Brain microvascular endothelial cell (primary cell): ENCODE data around the gene LTBP1.
"Not testable (repeated sequence)": the region's sequence is repeated elsewhere in the genome, so short reads cannot be mapped to it uniquely, and the experiment has no call there.

ENCODE experiments used
- DNase-seq: peaks from one replicate; pipeline ENCODE4 v3.0.0-alpha.2; 2020
- H3K27ac ChIP-seq: fragments of 250-450 bp; sonication (Bioruptor Pico); 2 replicates; pipeline ENCODE4 v1.5.1; 2020; ENCODE audit warnings: mild to moderate bottlenecking, moderate library complexity
- H3K27me3 ChIP-seq: fragments of 250-450 bp; sonication (Bioruptor Pico); replicated peaks from 2 replicates; pipeline ENCODE4 v1.5.1; 2020; ENCODE audit warnings: mild to moderate bottlenecking
- H3K36me3 ChIP-seq: fragments of 250-450 bp; sonication (Bioruptor Pico); replicated peaks from 2 replicates; pipeline ENCODE4 v1.5.1; 2020; ENCODE audit warnings: mild to moderate bottlenecking
- H3K4me3 ChIP-seq: 2 replicates; pipeline ENCODE4 v1.5.1; 2011; ENCODE audit warnings: low read depth, mild to moderate bottlenecking, control low read depth, low read length, moderate library complexity
- in situ Hi-C: cut with HindIII; loops from 2 replicates; pipeline ENCODE4 v1.10.0; 2017; ENCODE audit warnings: low sequenced_read_pairs, low pct_ligation_motif_present
- TF ChIP-seq, protein P1 (sequence below): IDR thresholded peaks from 2 replicates; pipeline ENCODE4 v1.5.1; 2011; ENCODE audit warnings: low read depth, mild to moderate bottlenecking, moderate library complexity, low read length, control low read depth, inconsistent platforms; ENCODE audit errors: missing control alignments

Gene LTBP1

DNA sequence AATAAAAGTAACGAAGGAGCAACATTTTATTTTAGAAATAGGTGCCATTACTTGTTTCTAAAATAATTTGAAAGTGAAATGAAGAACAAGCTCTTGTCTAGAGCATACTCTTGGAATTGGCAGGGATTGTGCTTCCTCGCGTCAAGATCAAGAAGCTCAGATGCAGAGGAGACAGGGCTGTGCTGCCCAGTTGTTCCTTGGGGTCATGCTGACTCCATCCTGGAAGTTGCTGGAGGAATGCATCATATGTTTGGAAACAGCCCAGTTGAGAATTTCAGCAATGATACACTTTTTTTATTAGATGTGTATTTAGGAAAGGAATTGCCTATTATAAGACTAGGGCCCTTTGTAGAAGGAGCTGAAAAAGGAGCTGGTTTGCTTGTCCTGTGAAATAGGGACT, 17.2 kb downstream of the LTBP1 start:
- H3K27ac ChIP-seq = no peak overlapping the region
- TF ChIP-seq, protein P1, sequence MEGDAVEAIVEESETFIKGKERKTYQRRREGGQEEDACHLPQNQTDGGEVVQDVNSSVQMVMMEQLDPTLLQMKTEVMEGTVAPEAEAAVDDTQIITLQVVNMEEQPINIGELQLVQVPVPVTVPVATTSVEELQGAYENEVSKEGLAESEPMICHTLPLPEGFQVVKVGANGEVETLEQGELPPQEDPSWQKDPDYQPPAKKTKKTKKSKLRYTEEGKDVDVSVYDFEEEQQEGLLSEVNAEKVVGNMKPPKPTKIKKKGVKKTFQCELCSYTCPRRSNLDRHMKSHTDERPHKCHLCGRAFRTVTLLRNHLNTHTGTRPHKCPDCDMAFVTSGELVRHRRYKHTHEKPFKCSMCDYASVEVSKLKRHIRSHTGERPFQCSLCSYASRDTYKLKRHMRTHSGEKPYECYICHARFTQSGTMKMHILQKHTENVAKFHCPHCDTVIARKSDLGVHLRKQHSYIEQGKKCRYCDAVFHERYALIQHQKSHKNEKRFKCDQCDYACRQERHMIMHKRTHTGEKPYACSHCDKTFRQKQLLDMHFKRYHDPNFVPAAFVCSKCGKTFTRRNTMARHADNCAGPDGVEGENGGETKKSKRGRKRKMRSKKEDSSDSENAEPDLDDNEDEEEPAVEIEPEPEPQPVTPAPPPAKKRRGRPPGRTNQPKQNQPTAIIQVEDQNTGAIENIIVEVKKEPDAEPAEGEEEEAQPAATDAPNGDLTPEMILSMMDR = no peak
- DNase-seq = peak; percentile 28
- H3K4me3 ChIP-seq = no peak overlapping the region
- H3K27me3 ChIP-seq = no peaks in the 10 kb centered on the region
- in situ Hi-C loops = no loop called here
- no peaks in the 10 kb centered on the region for H3K36me3 ChIP-seq

DNA sequence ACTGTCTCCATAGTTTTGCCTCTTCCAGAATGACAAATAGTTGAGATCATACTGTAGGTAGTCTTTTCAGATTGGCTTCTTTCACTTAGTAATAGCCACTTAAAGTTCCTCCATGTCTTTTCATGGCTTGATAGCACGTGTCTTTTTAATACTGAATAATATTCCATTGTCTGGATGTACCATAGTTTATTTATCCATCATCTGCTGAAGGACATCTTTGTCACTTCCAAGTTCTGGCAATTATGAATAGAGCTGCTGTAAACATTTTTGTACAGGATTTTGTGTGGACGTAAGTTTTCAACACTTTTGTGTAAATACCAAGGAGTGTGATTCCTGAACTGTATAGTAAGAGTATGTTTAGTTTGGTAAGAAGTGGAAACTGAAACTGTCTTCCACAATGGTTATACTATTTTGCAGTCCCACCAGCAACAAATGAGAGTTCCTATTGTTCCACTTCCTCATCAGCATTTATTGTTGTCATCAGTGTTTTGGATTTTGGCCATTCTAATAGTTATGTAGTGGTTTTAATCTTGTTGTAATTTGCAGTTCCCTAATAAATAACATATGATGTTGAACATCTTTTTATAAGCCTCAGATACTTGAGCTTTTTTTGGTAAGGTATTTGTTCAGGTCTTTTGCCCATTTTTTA, 18.9 kb downstream of the LTBP1 start:
- no peaks in the 10 kb centered on the region for H3K27me3 ChIP-seq
- no peak overlapping the region for H3K4me3 ChIP-seq
- in situ Hi-C loops = no loop called here
- no peak for DNase-seq
- no peaks in the 10 kb centered on the region for H3K36me3 ChIP-seq
- H3K27ac ChIP-seq = no peak overlapping the region
- TF ChIP-seq, protein P1 = no peak

DNA sequence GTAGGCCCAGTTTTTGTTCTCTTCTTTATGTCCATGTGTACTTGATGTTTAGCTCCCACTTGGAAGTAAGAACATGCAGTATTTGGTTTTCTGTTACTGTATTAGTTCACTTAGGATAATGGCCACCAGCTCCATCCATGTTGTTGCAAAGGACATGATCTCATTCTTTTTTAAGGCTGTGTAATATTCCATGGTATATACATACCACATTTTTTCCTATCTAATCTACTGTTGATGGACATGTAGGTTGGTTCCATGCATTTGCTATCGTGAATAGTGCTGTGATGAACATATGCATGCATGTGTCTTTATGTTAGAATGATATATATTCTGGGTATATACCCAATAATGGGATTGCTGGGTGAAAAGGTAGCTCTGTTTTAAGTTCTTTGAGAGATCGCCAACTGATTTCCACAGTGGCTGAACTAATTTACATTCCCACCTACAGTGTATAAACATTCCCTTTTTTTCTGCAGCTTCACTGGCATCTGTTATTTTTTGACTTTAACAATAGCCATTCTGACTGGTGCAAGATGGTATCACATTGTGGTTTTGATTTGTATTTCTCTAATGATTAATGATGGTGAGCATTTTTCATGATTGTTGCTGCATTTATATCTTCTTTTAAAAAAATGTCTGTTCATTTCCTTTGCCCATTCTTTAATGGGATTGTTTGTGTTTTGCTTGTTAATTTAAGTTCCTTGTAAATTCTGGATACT, 22.9 kb downstream of the LTBP1 start:
- H3K4me3 ChIP-seq = no peak overlapping the region
- no peaks in the 10 kb centered on the region for H3K36me3 ChIP-seq
- in situ Hi-C loops = no loop called here
- no peak for DNase-seq
- no peak overlapping the region for H3K27ac ChIP-seq
- TF ChIP-seq, protein P1 = no peak
- H3K27me3 ChIP-seq = no peaks in the 10 kb centered on the region

DNA sequence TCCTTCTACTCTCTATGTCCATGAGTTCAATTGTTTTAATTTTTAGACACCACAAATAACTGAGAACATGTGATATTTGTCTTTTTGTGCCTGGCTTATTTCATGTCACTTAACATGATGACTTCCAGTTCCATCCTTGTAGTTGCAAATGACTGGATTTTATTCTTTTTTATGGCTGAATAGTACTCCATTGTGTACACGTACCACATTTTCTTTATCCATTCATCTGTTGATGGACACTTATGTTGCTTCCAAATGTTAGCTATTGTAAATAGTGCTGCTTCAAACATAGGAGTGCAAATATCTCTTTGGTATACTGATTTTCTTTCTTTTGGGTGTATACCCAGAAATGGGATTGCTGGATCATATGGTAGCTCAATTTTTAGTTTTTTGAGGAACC, 27.0 kb downstream of the LTBP1 start:
- H3K36me3 ChIP-seq, H3K27me3 ChIP-seq, H3K27ac ChIP-seq, DNase-seq, H3K4me3 ChIP-seq, in situ Hi-C loops: not testable (repeated sequence)

DNA sequence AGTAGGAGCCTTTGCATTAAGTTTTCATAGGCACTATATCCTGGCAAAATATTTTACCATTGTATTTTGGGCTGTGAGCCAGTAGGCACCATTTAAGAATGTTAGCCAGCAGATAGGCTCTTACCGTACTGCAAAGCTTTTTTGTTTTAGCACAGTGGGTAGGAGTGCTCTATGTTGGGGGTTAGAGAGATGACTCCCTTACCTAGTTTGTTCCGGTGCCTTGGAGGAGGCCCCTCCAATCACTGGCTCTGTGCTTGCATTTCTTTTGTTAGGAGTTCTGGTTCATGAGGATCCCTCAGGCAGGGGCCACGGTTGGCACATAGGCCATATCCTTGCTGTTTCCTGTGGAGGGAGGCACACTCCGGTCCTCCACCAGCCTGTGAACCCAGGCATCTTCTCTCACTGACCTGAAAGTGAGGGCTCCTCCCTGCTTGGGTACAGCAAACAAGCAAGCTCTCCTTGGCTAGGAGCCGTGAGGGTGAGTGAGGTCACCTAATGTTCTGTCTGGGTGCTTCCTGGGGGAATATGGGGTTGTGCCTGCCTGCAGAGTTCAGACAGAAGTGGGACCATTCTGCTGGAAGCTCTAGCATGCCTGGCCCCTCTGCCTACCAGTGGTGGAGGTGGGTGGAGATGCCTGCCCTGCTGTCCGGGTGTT, 29.8 kb downstream of the LTBP1 start:
- TF ChIP-seq, protein P1 = no peak
- Histone ChIP-seq H3K27ac (no peak overlapping the region), H3K27me3 (no peaks in the 10 kb centered on the region), H3K36me3 (no peaks in the 10 kb centered on the region), H3K4me3 (no peak overlapping the region)
- no peak for DNase-seq
- in situ Hi-C loops = no loop called here

DNA sequence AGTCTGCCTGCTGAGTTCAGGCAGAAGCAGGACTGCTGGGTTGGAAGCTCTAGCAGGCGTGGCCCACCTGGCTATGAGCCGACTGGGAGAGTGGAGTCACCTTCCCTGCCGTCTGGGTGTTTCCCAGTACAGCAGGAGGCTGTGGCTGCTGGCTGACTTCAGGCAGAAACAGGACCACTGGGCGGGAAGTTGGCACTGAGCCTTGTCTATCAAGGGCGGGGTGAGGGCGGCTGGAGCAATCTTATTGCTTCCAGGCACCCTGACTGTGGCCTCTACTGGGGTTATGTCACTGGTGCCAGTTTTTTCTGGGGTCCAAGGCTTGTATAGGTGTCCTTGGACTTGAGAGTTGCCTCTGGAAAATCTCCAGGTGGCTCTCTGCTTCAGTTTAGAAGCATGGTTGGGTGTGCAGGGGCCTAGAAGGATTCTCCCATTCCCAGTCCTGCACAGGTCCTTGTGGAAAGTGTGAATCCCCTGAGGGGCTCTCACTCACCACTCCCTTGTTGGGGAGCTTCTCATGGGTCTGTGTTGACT, 30.5 kb downstream of the LTBP1 start:
- in situ Hi-C loops = no loop called here
- TF ChIP-seq, protein P1 = no peak
- DNase-seq = no peak
- Histone ChIP-seq H3K27me3 (no peaks in the 10 kb centered on the region), H3K27ac (no peak overlapping the region), H3K36me3 (no peaks in the 10 kb centered on the region), H3K4me3 (no peak overlapping the region)
